K562 (cell line): ENCODE results near the gene SLC29A3. TPM values are rescaled to one million over a fixed set of nuclear protein-coding genes. Genes with fewer than 3 reads are reported as not detected.

Experiments
- BHLHE40 ChIP-seq: IDR thresholded peaks from 2 replicates; pipeline ENCODE4 v1.6.1; 2011; ENCODE audit warnings: low read length, improper control_type of control experiment
- CREB1 ChIP-seq, 2 experiments: sonication (generic) in 1 of 2; formaldehyde crosslinking in 1 of 2; IDR thresholded peaks; 2 replicates each; pipeline versions ENCODE4 v1.6.1 to v1.8.0; 2012 to 2022; ENCODE audit warnings: inconsistent platforms in 1 of 2, mild to moderate bottlenecking in 1 of 2, missing genetic modification reagents in 1 of 2, moderate library complexity in 1 of 2
- DLX4 ChIP-seq: fragments of 250-450 bp; sonication (Bioruptor Pico); IDR thresholded peaks from 2 replicates; pipeline ENCODE4 v1.6.1; 2021; ENCODE audit warnings: mild to moderate bottlenecking
- DMBX1 ChIP-seq: fragments of 250-450 bp; sonication (Bioruptor Pico); IDR thresholded peaks from 2 replicates; pipeline ENCODE4 v1.8.0; 2022; ENCODE audit warnings: inconsistent platforms, mild to moderate bottlenecking, moderate library complexity, borderline replicate concordance
- EZH2 ChIP-seq: IDR thresholded peaks from 2 replicates; pipeline ENCODE4 v1.6.1; 2012; ENCODE audit warnings: low read depth, mild to moderate bottlenecking, inconsistent platforms, low read length, borderline replicate concordance
- FIP1L1 ChIP-seq: fragments of 200-400 bp; formaldehyde crosslinking; IDR thresholded peaks from 2 replicates; pipeline ENCODE4 v1.6.1; 2018; ENCODE audit warnings: mild to moderate bottlenecking, low read depth, low read length; ENCODE audit not compliant: poor library complexity, severe bottlenecking
- GTF2F1 ChIP-seq: IDR thresholded peaks from 2 replicates; pipeline ENCODE4 v1.6.1; 2011; ENCODE audit warnings: low read depth, low read length, improper control_type of control experiment
- HDAC6 ChIP-seq: IDR thresholded peaks from 2 replicates; pipeline ENCODE4 v1.6.1; 2012; ENCODE audit warnings: low read depth, mild to moderate bottlenecking, control low read depth, inconsistent platforms, low read length, moderate library complexity
- HMG20A ChIP-seq: fragments of 450-650 bp; formaldehyde crosslinking; conservative IDR thresholded peaks from 2 replicates; pipeline ENCODE4 v1.4.0; 2020; ENCODE audit warnings: mild to moderate bottlenecking, mixed read lengths
- ILF3 ChIP-seq: fragments of 450-650 bp; IDR thresholded peaks from 2 replicates; pipeline ENCODE4 v1.6.1; 2018; ENCODE audit warnings: antibody characterized with exemption, mild to moderate bottlenecking, moderate library complexity, borderline replicate concordance
- JUND ChIP-seq, 2 experiments: IDR thresholded peaks; 2 replicates in 1 of 2; 3 replicates in 1 of 2; pipeline ENCODE4 v1.6.1; 2011; ENCODE audit warnings: borderline replicate concordance in 2 of 2, low read depth in 2 of 2, low read length in 2 of 2, improper control_type of control experiment in 1 of 2, missing biosample characterization in 1 of 2, missing genetic modification characterization in 1 of 2, missing genetic modification reagents in 1 of 2
- NELFE ChIP-seq: IDR thresholded peaks from 2 replicates; pipeline ENCODE4 v1.6.1; 2011; ENCODE audit warnings: mild to moderate bottlenecking; ENCODE audit not compliant: insufficient read depth, insufficient read length
- RBM39 ChIP-seq: fragments of 200-400 bp; formaldehyde crosslinking; optimal IDR thresholded peaks from 2 replicates; pipeline ENCODE3; 2018; ENCODE audit warnings: low read depth, low read length
- SUPT5H ChIP-seq: fragments of 450-650 bp; IDR thresholded peaks from 2 replicates; pipeline ENCODE4 v1.6.1; 2016
- ZKSCAN8 ChIP-seq: fragments of 200-800 bp; sonication (Bioruptor generic); IDR thresholded peaks from 2 replicates; pipeline ENCODE4 v1.6.1; 2016; ENCODE audit warnings: missing genetic modification characterization, missing compliant biosample characterization
- ZNF146 ChIP-seq: IDR thresholded peaks from one replicate; pipeline ENCODE4 v1.6.1; 2018; ENCODE audit warnings: missing compliant biosample characterization; ENCODE audit not compliant: unreplicated experiment
- ZNF347 ChIP-seq: fragments of 450-650 bp; formaldehyde crosslinking; IDR thresholded peaks from 2 replicates; pipeline ENCODE4 v1.4.0; 2020; ENCODE audit warnings: low read depth, mild to moderate bottlenecking, moderate library complexity
- ZNF507 ChIP-seq: conservative IDR thresholded peaks from 2 replicates; pipeline ENCODE4 v1.6.1; 2017; ENCODE audit warnings: missing genetic modification characterization, missing compliant biosample characterization
- ZNF551 ChIP-seq: fragments of 250-450 bp; sonication (Bioruptor Pico); IDR thresholded peaks from 2 replicates; pipeline ENCODE4 v1.5.0; 2021; ENCODE audit warnings: mild to moderate bottlenecking, moderate library complexity
- ZNF586 ChIP-seq: fragments of 450-650 bp; formaldehyde crosslinking; conservative IDR thresholded peaks from 2 replicates; pipeline ENCODE4 v1.4.0; 2020; ENCODE audit warnings: mild to moderate bottlenecking, moderate library complexity
- polyA plus RNA-seq, 8 experiments: library from polyadenylated mRNA; depleted of rRNA in 4 of 8; stranded (reverse) in 5 of 8; unstranded in 3 of 8; fragments of >200 nt; fragmentation: Nextera tagmentation in 2 of 8; fragmentation: Illumina TruSeq in 1 of 8; extraction: Ambion mirVana in 2 of 8; extraction: Trizol in 1 of 8; gene quantifications; 2 replicates each; pipeline versions ENCODE4 v1.2.1 to v1.2.3, GENCODE V29; 2011 to 2014; ENCODE audit warnings: inconsistent platforms in 1 of 8, missing spikeins in 1 of 8
- total RNA-seq, 7 experiments: library from RNA; depleted of rRNA in 6 of 7; stranded (reverse); fragments of >200 nt in 6 of 7; fragmentation: Illumina TruSeq in 2 of 7; extraction: Trizol in 2 of 7; gene quantifications; 2 replicates each; pipeline versions ENCODE4 v1.2.1 to v1.2.3, GENCODE V29; 2011 to 2021; ENCODE audit warnings: low replicate concordance in 1 of 7
- TF ChIP-seq, protein P1 (sequence below): fragments of 200-800 bp; sonication (Bioruptor generic); IDR thresholded peaks from 2 replicates; pipeline ENCODE4 v1.6.1; 2017; ENCODE audit warnings: missing genetic modification characterization, missing compliant biosample characterization

SLC29A3 gene
- total and polyA plus RNA-seq, 9 of the 15 experiments (the other 6 are each of a cell fraction or from before 2014, with no cell fraction given) = 2.1 to 10.7 (median 4.6) TPM

- TF ChIP-seq DMBX1 = no peak
- no peak for TF ChIP-seq ILF3
- 0 out of 2 replicates have a peak, but pooled peaks have one; percentile 45 for TF ChIP-seq BHLHE40
- no peak for TF ChIP-seq HMG20A (CRISPR knock-in tag)
- no peak for TF ChIP-seq ZNF347 (CRISPR knock-in tag)
- TF ChIP-seq, protein P1, sequence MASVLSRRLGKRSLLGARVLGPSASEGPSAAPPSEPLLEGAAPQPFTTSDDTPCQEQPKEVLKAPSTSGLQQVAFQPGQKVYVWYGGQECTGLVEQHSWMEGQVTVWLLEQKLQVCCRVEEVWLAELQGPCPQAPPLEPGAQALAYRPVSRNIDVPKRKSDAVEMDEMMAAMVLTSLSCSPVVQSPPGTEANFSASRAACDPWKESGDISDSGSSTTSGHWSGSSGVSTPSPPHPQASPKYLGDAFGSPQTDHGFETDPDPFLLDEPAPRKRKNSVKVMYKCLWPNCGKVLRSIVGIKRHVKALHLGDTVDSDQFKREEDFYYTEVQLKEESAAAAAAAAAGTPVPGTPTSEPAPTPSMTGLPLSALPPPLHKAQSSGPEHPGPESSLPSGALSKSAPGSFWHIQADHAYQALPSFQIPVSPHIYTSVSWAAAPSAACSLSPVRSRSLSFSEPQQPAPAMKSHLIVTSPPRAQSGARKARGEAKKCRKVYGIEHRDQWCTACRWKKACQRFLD = no peak
- TF ChIP-seq NELFE = no peak
- no peak for TF ChIP-seq HDAC6
- no peak for TF ChIP-seq ZNF146 (CRISPR knock-in tag)
- TF ChIP-seq RBM39 = no peak
- TF ChIP-seq ZKSCAN8 = no peak
- no peak for TF ChIP-seq GTF2F1
- no peak for TF ChIP-seq ZNF507 (tag)
- no peak for TF ChIP-seq DLX4 (CRISPR knock-in tag)
- TF ChIP-seq ZNF586 = no peak
- peak; percentile 67; the same call in 1 of the 2 replicates for TF ChIP-seq SUPT5H
- TF ChIP-seq FIP1L1 = peak; percentile 20
- no peak for TF ChIP-seq EZH2
- TF ChIP-seq JUND (IDR thresholded peaks at IDR 0.05; ENCODE audit: borderline replicate concordance, low read depth, low read length) = peak; percentile 61
- peak; percentile 21; the same call in 1 of the 3 replicates for TF ChIP-seq JUND (tag; IDR thresholded peaks at IDR 0.05; ENCODE audit: borderline replicate concordance, low read depth, low read length)
- TF ChIP-seq CREB1 (IDR thresholded peaks at IDR 0.05) = peak; percentile 30; the same call in 1 of the 2 replicates
- 0 out of 2 replicates have a peak, but pooled peaks have one; percentile 36 for TF ChIP-seq CREB1 (CRISPR knock-in tag; IDR thresholded peaks at IDR 0.05)
- TF ChIP-seq ZNF551 (CRISPR knock-in tag) = no peak
Measured at GRCh38 chr10:71319042-71319799, at the start of gene SLC29A3 (continued).
